ENCODE data around the gene OR10AG1.

Gene OR10AG1

GRCh38 chr11:55969845-55970244 is at the start of gene OR10AG1:
OR10AG1 (minus strand) TSS chr11:55969945; CDS start chr11:55969907, 38 bp downstream.
- no peak for TF ChIP-seq CTCF (conservative IDR thresholded peaks at IDR 0.05)
- H3K27ac ChIP-seq: no peak within 1 kb of the TSS

GRCh38 chr11:56013805-56014204 is 44.1 kb upstream of the OR10AG1 start:
- TF ChIP-seq CTCF (conservative IDR thresholded peaks at IDR 0.05): no peak
- H3K27ac ChIP-seq: no peak overlapping the region

GRCh38 chr11:56010716-56011115 is 41.0 kb upstream of the OR10AG1 start:
- no peak for TF ChIP-seq CTCF (conservative IDR thresholded peaks at IDR 0.05)
- no peak overlapping the region for H3K27ac ChIP-seq

GRCh38 chr11:55994525-55994924 is 24.8 kb upstream of the OR10AG1 start, which contains the start of gene OR5F1:
OR5F1 (minus strand) TSS chr11:55994625; CDS start chr11:55994625, 0 bp downstream.
- no peak for TF ChIP-seq CTCF (conservative IDR thresholded peaks at IDR 0.05)
- H3K27ac ChIP-seq: no peak within 1 kb of the TSS

GRCh38 chr11:55970935-55971334 is 1.2 kb upstream of the OR10AG1 start:
- TF ChIP-seq CTCF (conservative IDR thresholded peaks at IDR 0.05): no peak
- no peak overlapping the region for H3K27ac ChIP-seq

GRCh38 chr11:55967914-55968313 is 1.8 kb downstream of the OR10AG1 start:
- TF ChIP-seq CTCF (conservative IDR thresholded peaks at IDR 0.05): no peak

GRCh38 chr11:55966391-55966790 is 3.4 kb downstream of the OR10AG1 start:
- no peak overlapping the region for H3K27ac ChIP-seq
- TF ChIP-seq CTCF (conservative IDR thresholded peaks at IDR 0.05): no peak

More at GRCh38 chr11:55967914-55968313, 1.8 kb downstream of the OR10AG1 start:
- no peak overlapping the region for H3K27ac ChIP-seq

Measured in VCaP (cell line).